RWPE2 (cell line): ENCODE results near the gene WDR41.
"Not testable (repeated sequence)": the region's sequence is repeated elsewhere in the genome, so short reads cannot be mapped to it uniquely, and the experiment has no call there.

Experiments used
- ATAC-seq: fragments of 200-7000 bp; cut with Tn5 transposase; 3 replicates; pipeline ENCODE4 v1.9.1; 2021; ENCODE audit warnings: low read depth
- DNase-seq: peaks from one replicate; pipeline ENCODE4 v3.0.0-alpha.2; 2020; ENCODE audit warnings: low spot score
- H3K27ac ChIP-seq: fragments of 450-650 bp; 2 replicates; pipeline ENCODE4 v1.5.1; 2017; ENCODE audit warnings: mild to moderate bottlenecking; ENCODE audit not compliant: poor library complexity, severe bottlenecking
- H3K27me3 ChIP-seq: fragments of 250-450 bp; sonication (Bioruptor Pico); 2 replicates; pipeline ENCODE4 v1.5.1; 2021; ENCODE audit warnings: mild to moderate bottlenecking, moderate library complexity; ENCODE audit not compliant: insufficient read depth, poor library complexity, severe bottlenecking
- H3K36me3 ChIP-seq: fragments of 250-450 bp; sonication (Bioruptor Pico); 2 replicates; pipeline ENCODE4 v1.5.1; 2020; ENCODE audit warnings: low read depth, mild to moderate bottlenecking, moderate library complexity
- H3K4me1 ChIP-seq: fragments of 250-450 bp; sonication (Bioruptor Pico); 2 replicates; pipeline ENCODE4 v1.5.1; 2021; ENCODE audit warnings: mild to moderate bottlenecking, moderate library complexity; ENCODE audit not compliant: insufficient read depth, poor library complexity, severe bottlenecking
- H3K4me3 ChIP-seq: fragments of 250-450 bp; sonication (Bioruptor Pico); 2 replicates; pipeline ENCODE4 v1.5.1; 2021; ENCODE audit warnings: mild to moderate bottlenecking, moderate library complexity; ENCODE audit not compliant: severe bottlenecking
- H3K9me3 ChIP-seq: fragments of 250-450 bp; sonication (Bioruptor Pico); 2 replicates; pipeline ENCODE4 v1.5.1; 2021; ENCODE audit warnings: mild to moderate bottlenecking, moderate library complexity; ENCODE audit not compliant: severe bottlenecking
- CTCF ChIP-seq: fragments of 450-650 bp; IDR thresholded peaks from one replicate; pipeline ENCODE4 v1.5.1; 2017; ENCODE audit warnings: mild to moderate bottlenecking, moderate library complexity; ENCODE audit not compliant: poor library complexity, severe bottlenecking

WDR41 gene

GRCh38 chr5:77491783-77492652 lies at the start of gene WDR41:
WDR41 (minus strand) TSS chr5:77492316; CDS start chr5:77492220, 96 bp downstream.
- peaks cover 15% of the 10 kb centered on the region for H3K4me1 ChIP-seq
- no peaks in the 10 kb centered on the region for H3K9me3 ChIP-seq
- H3K27ac ChIP-seq, result peak within 1 kb of the TSS; percentile 82
- peak within 1 kb of the TSS; percentile 85 for H3K4me3 ChIP-seq
- DNase-seq (peak; percentile 93), ATAC-seq (peak; percentile 96)
- peak; percentile 99 for TF ChIP-seq CTCF
- peaks cover 13% of the 10 kb centered on the region for H3K27me3 ChIP-seq
- H3K36me3 ChIP-seq, result peaks cover 17% of the 10 kb centered on the region

- Histone ChIP-seq H3K9me3 (peaks cover 2% of the 10 kb centered on the region), H3K4me3 (no peak overlapping the region), H3K4me1 (no peaks in the 10 kb centered on the region), H3K36me3 (no peaks in the 10 kb centered on the region), H3K27ac (no peak overlapping the region), H3K27me3 (peaks cover 98% of the 10 kb centered on the region)
- DNase-seq (no peak), ATAC-seq (no peak)
- TF ChIP-seq CTCF, result no peak
Measured at GRCh38 chr5:77531297-77531696, 39.2 kb upstream of the WDR41 start.

- Histone ChIP-seq H3K27me3 (peaks cover 17% of the 10 kb centered on the region), H3K4me3 (no peak overlapping the region), H3K36me3 (no peaks in the 10 kb centered on the region), H3K9me3 (no peaks in the 10 kb centered on the region), H3K27ac (no peak overlapping the region), H3K4me1 (no peaks in the 10 kb centered on the region)
- TF ChIP-seq CTCF, result peak; percentile 74
- DNase-seq, result no peak
- ATAC-seq, result no peak
Measured at GRCh38 chr5:77518304-77518703, 26.2 kb upstream of the WDR41 start.

- no peak overlapping the region for H3K4me3 ChIP-seq
- no peak overlapping the region for H3K27ac ChIP-seq
- peaks cover 21% of the 10 kb centered on the region for H3K27me3 ChIP-seq
- no peaks in the 10 kb centered on the region for H3K9me3 ChIP-seq
- ATAC-seq, result no peak
- H3K4me1 ChIP-seq, result no peaks in the 10 kb centered on the region
- no peak for DNase-seq
- TF ChIP-seq CTCF, result no peak
- H3K36me3 ChIP-seq, result no peaks in the 10 kb centered on the region
Measured at GRCh38 chr5:77514457-77514856, 22.3 kb upstream of the WDR41 start.

- no peaks in the 10 kb centered on the region for H3K9me3 ChIP-seq
- no peak for ATAC-seq
- no peak for TF ChIP-seq CTCF
- no peaks in the 10 kb centered on the region for H3K36me3 ChIP-seq
- DNase-seq, result no peak
- no peak overlapping the region for H3K4me3 ChIP-seq
- no peak overlapping the region for H3K27ac ChIP-seq
- H3K4me1 ChIP-seq, result no peaks in the 10 kb centered on the region
- peaks cover 30% of the 10 kb centered on the region for H3K27me3 ChIP-seq
Measured at GRCh38 chr5:77513321-77513720, 21.2 kb upstream of the WDR41 start.

- H3K9me3 ChIP-seq, H3K4me3 ChIP-seq, DNase-seq, H3K36me3 ChIP-seq, H3K27ac ChIP-seq, H3K4me1 ChIP-seq, H3K27me3 ChIP-seq, ATAC-seq: not testable (repeated sequence)
Measured at GRCh38 chr5:77501132-77501531, 9.0 kb upstream of the WDR41 start.
